Neuronal stem cell (in vitro differentiated cells): Measurements from ENCODE around the gene SCN10A.

Experiments
- DNase-seq: peaks from one replicate; pipeline ENCODE4 v3.0.0-alpha.2; 2013; ENCODE audit warnings: low spot score
- H2AFZ ChIP-seq: one replicate; pipeline ENCODE4 v1.6.1; 2013; ENCODE audit warnings: mild to moderate bottlenecking, low read length, inconsistent platforms
- H2AK5ac ChIP-seq: 2 replicates; pipeline ENCODE4 v1.6.1; 2013; ENCODE audit warnings: low read depth, mild to moderate bottlenecking, inconsistent platforms, low read length, moderate library complexity, mixed read lengths
- H2BK120ac ChIP-seq: 2 replicates; pipeline ENCODE4 v1.6.1; 2013; ENCODE audit warnings: low read depth, mild to moderate bottlenecking, inconsistent platforms, low read length, moderate library complexity, mixed read lengths
- H2BK12ac ChIP-seq: one replicate; pipeline ENCODE4 v1.6.1; 2013; ENCODE audit warnings: low read length, inconsistent platforms
- H2BK15ac ChIP-seq: 2 replicates; pipeline ENCODE4 v1.6.1; 2013; ENCODE audit warnings: mild to moderate bottlenecking, low read length, inconsistent platforms, mixed read lengths
- H2BK5ac ChIP-seq: one replicate; pipeline ENCODE4 v1.6.1; 2013; ENCODE audit warnings: inconsistent platforms, mild to moderate bottlenecking, low read length, moderate library complexity
- H3K14ac ChIP-seq: one replicate; pipeline ENCODE4 v1.6.1; 2013; ENCODE audit warnings: low read length, inconsistent platforms
- H3K18ac ChIP-seq: 2 replicates; pipeline ENCODE4 v1.6.1; 2013; ENCODE audit warnings: low read length, inconsistent platforms
- H3K23ac ChIP-seq: 2 replicates; pipeline ENCODE4 v1.6.1; 2013; ENCODE audit warnings: low read depth, mild to moderate bottlenecking, mixed read lengths, low read length, inconsistent platforms; ENCODE audit not compliant: poor library complexity
- H3K27ac ChIP-seq: replicated peaks from 3 replicates; pipeline ENCODE4 v1.5.1; 2013; ENCODE audit warnings: low read length, inconsistent platforms
- H3K27me3 ChIP-seq, 3 experiments: 2 replicates each; pipeline ENCODE4 v1.6.1; 2013; ENCODE audit warnings: low read length in 3 of 3, mild to moderate bottlenecking in 2 of 3, inconsistent platforms in 1 of 3, low read depth in 1 of 3, mixed read lengths in 1 of 3, moderate library complexity in 1 of 3; ENCODE audit not compliant: control insufficient read depth in 3 of 3, insufficient read depth in 3 of 3
- H3K36me3 ChIP-seq, 2 donors: replicated peaks in 1 of 2; 2 replicates each; pipeline ENCODE4 v1.6.1; 2013; ENCODE audit warnings: low read length in 2 of 2; ENCODE audit not compliant: control insufficient read depth in 2 of 2, insufficient read depth in 2 of 2
- H3K4ac ChIP-seq: 2 replicates; pipeline ENCODE4 v1.6.1; 2013; ENCODE audit warnings: inconsistent platforms, mild to moderate bottlenecking, low read length, moderate library complexity
- H3K4me1 ChIP-seq, 2 donors: 1 replicate in 1 of 2; 2 replicates in 1 of 2; pipeline ENCODE4 v1.6.1; 2013; ENCODE audit warnings: low read length in 2 of 2, low read depth in 1 of 2; ENCODE audit not compliant: control insufficient read depth in 2 of 2, insufficient read depth in 1 of 2
- H3K4me2 ChIP-seq: one replicate; pipeline ENCODE4 v1.6.1; 2013; ENCODE audit warnings: mild to moderate bottlenecking, low read length, inconsistent platforms; ENCODE audit not compliant: insufficient read depth, poor library complexity, severe bottlenecking
- H3K4me3 ChIP-seq, 2 donors: 2 replicates each; pipeline ENCODE4 v1.5.1; 2013; ENCODE audit warnings: low read length in 2 of 2, mild to moderate bottlenecking in 2 of 2, inconsistent platforms in 1 of 2, moderate library complexity in 1 of 2
- H3K79me1 ChIP-seq: one replicate; pipeline ENCODE4 v1.6.1; 2013; ENCODE audit warnings: low read depth, mild to moderate bottlenecking, inconsistent platforms, low read length, moderate library complexity
- H3K9ac ChIP-seq: one replicate; pipeline ENCODE4 v1.6.1; 2013; ENCODE audit warnings: mild to moderate bottlenecking, low read depth, low read length, inconsistent platforms; ENCODE audit not compliant: poor library complexity
- H3K9me3 ChIP-seq, 2 donors: replicated peaks in 1 of 2; 2 replicates each; pipeline versions ENCODE3 to v1.6.1; 2013; ENCODE audit warnings: low read length in 2 of 2, mild to moderate bottlenecking in 2 of 2, inconsistent platforms in 1 of 2, low read depth in 1 of 2, mixed read lengths in 1 of 2, moderate library complexity in 1 of 2; ENCODE audit not compliant: control insufficient read depth in 2 of 2, insufficient read depth in 1 of 2
- H4K8ac ChIP-seq: one replicate; pipeline ENCODE4 v1.6.1; 2013; ENCODE audit warnings: low read depth, mild to moderate bottlenecking, inconsistent platforms, low read length, moderate library complexity
- H4K91ac ChIP-seq: one replicate; pipeline ENCODE4 v1.6.1; 2013; ENCODE audit warnings: low read length, low read depth, mild to moderate bottlenecking, inconsistent platforms; ENCODE audit not compliant: poor library complexity
- WGBS, 2 donors: extraction: QIAGEN DNeasy Blood & Tissue Kit; methylation state at CpG; one replicate each; pipeline ENCODE4 v1.1.7; 2013; ENCODE audit warnings: missing lambda C conversion rate in 2 of 2, mixed read lengths in 1 of 2; ENCODE audit not compliant: insufficient read length in 2 of 2, insufficient replicate concordance in 1 of 2; ENCODE audit errors: extremely low coverage in 2 of 2; 5-methylcytosine and 5-hydroxymethylcytosine counted together

The SCN10A gene

DNA sequence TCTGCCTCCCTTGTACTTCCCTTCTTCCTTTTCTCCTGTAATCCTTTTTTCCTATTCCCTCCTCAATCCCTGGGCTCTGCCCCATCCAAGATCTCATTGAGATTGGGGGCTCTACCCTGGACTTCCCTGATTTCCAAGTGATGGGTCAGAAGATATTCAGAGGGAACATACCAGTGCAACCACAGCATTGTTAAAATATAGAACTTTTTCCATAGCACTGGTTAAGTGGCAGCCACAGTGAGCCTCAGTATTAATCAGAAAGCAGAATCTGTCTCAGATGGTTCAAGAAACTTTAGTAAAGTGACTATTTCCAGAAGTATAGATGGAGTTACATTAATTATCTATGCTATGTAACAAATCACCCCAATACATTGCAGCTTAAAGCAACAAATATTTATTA, 18.7 kb upstream of the SCN10A start:
- H3K4me3 ChIP-seq, result no peak overlapping the region
- H2BK15ac ChIP-seq, result no peak overlapping the region
- H3K79me1 ChIP-seq, result no peaks in the 10 kb centered on the region
- no peaks in the 10 kb centered on the region for H3K9me3 ChIP-seq
- no peak overlapping the region for H3K27ac ChIP-seq
- no peak overlapping the region for H2AK5ac ChIP-seq
- no peak for DNase-seq
- no peak overlapping the region for H2AFZ ChIP-seq
- no peak overlapping the region for H2BK12ac ChIP-seq
- H4K8ac ChIP-seq, result no peak overlapping the region
- peaks cover 11 to 15% of the 10 kb centered on the region in 2 donors for H3K4me1 ChIP-seq
- no peak overlapping the region for H3K4ac ChIP-seq
- no peak overlapping the region for H3K14ac ChIP-seq
- H3K4me2 ChIP-seq, result no peak overlapping the region
- no peak overlapping the region for H2BK5ac ChIP-seq
- no peaks in the 10 kb centered on the region for H3K27me3 ChIP-seq
- H3K9ac ChIP-seq, result no peak overlapping the region
- H2BK120ac ChIP-seq, result no peak overlapping the region
- no peak overlapping the region for H4K91ac ChIP-seq
- H3K36me3 ChIP-seq, result no peaks in the 10 kb centered on the region
- H3K18ac ChIP-seq, result no peak overlapping the region
- H3K23ac ChIP-seq, result no peak overlapping the region

DNA sequence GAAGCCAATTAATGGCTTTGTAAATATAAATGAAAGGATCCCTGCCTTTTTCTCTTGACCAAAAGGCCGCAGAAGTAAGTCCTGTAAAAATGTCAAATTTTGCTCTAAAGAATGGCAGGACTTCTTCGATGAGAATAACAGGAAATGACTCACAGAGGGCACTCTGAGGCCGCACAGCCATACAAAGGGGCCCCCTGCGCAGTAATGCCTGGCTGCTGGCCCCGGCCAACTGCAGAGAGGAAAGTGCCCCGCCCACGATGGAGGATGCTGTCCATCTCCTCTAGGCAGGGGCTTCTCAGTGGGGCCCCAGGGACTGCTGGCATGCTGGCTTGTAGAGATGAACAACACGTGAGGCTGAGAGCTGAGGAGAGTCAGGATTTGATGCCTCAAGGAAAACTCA, 18.1 kb upstream of the SCN10A start:
- H3K18ac ChIP-seq, result no peak overlapping the region
- H2BK120ac ChIP-seq, result no peak overlapping the region
- no peak overlapping the region for H3K4me3 ChIP-seq
- no peak overlapping the region for H3K4me2 ChIP-seq
- no peaks in the 10 kb centered on the region for H3K79me1 ChIP-seq
- H3K36me3 ChIP-seq, result no peaks in the 10 kb centered on the region
- no peak overlapping the region for H2BK12ac ChIP-seq
- no peaks in the 10 kb centered on the region for H3K9me3 ChIP-seq
- no peak overlapping the region for H4K8ac ChIP-seq
- H4K91ac ChIP-seq, result no peak overlapping the region
- H2BK15ac ChIP-seq, result no peak overlapping the region
- H3K4ac ChIP-seq, result no peak overlapping the region
- WGBS, 2 donors, result no CpG with 5 or more reads among the region's 8 CpGs
- no peak overlapping the region for H3K23ac ChIP-seq
- no peak overlapping the region for H3K14ac ChIP-seq
- no peak overlapping the region for H2AK5ac ChIP-seq
- peak overlapping the region; percentile 59 for H2AFZ ChIP-seq
- H3K27me3 ChIP-seq, result no peaks in the 10 kb centered on the region
- no peak overlapping the region for H2BK5ac ChIP-seq
- H3K4me1 ChIP-seq, result peaks cover 11 to 20% of the 10 kb centered on the region in 2 donors
- H3K9ac ChIP-seq, result no peak overlapping the region
- DNase-seq, result no peak
- H3K27ac ChIP-seq, result no peak overlapping the region

DNA sequence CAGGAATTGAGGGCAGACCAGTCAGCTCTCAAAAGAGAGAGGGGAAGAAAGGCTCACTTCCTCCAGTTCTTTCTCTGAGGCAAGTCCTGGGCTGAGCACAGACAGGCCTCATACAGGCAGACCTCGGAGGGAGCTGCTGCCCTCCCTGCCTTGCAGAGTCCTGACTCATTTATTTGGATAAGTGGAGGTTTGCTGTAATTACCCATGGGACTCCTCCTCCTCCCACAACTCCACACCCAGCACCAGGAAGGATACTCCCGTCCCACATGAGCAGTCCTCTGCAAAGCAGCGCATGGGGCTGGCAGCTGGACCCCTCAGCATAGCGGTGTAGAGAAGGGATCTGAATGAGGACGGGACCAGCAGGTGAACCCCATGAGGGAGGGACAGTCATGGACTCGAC, 13.4 kb upstream of the SCN10A start:
- H3K18ac ChIP-seq, result no peak overlapping the region
- no peak overlapping the region for H4K91ac ChIP-seq
- no peak overlapping the region for H3K23ac ChIP-seq
- peaks cover 0 to 3% (median 0%) of the 10 kb centered on the region in 3 experiments for H3K27me3 ChIP-seq
- peaks cover 0 to 7% of the 10 kb centered on the region in 2 donors for H3K4me1 ChIP-seq
- no peak for DNase-seq
- no peak overlapping the region for H2BK5ac ChIP-seq
- no peaks in the 10 kb centered on the region for H3K36me3 ChIP-seq
- H3K4me3 ChIP-seq, result no peak overlapping the region
- H2BK12ac ChIP-seq, result no peak overlapping the region
- no peak overlapping the region for H4K8ac ChIP-seq
- WGBS, 2 donors, result no CpG with 5 or more reads among the region's 6 CpGs
- H2BK120ac ChIP-seq, result no peak overlapping the region
- no peak overlapping the region for H3K27ac ChIP-seq
- H3K9ac ChIP-seq, result no peak overlapping the region
- no peaks in the 10 kb centered on the region for H3K9me3 ChIP-seq
- H3K14ac ChIP-seq, result no peak overlapping the region
- no peak overlapping the region for H3K4me2 ChIP-seq
- peak overlapping the region; percentile 53 for H2AFZ ChIP-seq
- no peak overlapping the region for H2AK5ac ChIP-seq
- no peaks in the 10 kb centered on the region for H3K79me1 ChIP-seq
- H2BK15ac ChIP-seq, result no peak overlapping the region
- H3K4ac ChIP-seq, result no peak overlapping the region

DNA sequence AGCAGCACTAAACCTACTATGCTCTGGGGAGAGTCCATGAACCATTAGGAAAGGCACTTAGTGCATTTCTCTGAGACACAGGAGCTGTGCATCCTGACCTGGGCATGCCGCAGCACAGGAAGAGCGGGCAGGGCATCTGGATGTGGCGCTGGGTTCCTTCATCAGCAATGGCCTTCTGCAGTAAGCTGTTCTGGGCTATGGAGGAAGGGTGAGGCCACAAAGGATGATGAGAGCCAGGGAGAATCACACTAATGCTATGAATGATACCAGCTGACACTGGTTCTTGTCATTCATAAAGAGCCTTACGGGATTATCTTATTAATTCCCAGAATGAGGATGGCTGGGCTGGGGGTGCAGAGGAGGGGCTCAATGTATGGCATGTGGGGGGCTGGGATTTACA, 12.7 kb upstream of the SCN10A start:
- Histone ChIP-seq H3K79me1 (no peaks in the 10 kb centered on the region), H3K23ac (no peak overlapping the region), H3K18ac (no peak overlapping the region), H2AK5ac (no peak overlapping the region), H4K8ac (no peak overlapping the region), H3K4me1 (peaks cover 2 to 7% of the 10 kb centered on the region in 2 donors), H2BK5ac (no peak overlapping the region), H3K9me3 (no peaks in the 10 kb centered on the region), H4K91ac (no peak overlapping the region), H3K36me3 (no peaks in the 10 kb centered on the region), H3K9ac (no peak overlapping the region), H3K4me2 (no peak overlapping the region), H2AFZ (no peak overlapping the region), H2BK120ac (no peak overlapping the region), H3K4ac (no peak overlapping the region), H2BK15ac (no peak overlapping the region), H3K14ac (no peak overlapping the region), H3K4me3 (no peak overlapping the region), H2BK12ac (no peak overlapping the region), H3K27me3 (peaks cover 0 to 3% (median 0%) of the 10 kb centered on the region in 3 experiments), H3K27ac (no peak overlapping the region)
- no peak for DNase-seq
- WGBS, 2 donors, result no CpG with 5 or more reads among the region's 4 CpGs
